ENCODE data around the gene BANP. TPM values are rescaled to one million over a fixed set of nuclear protein-coding genes. Genes with fewer than 3 reads are reported as not detected.
"Not testable (repeated sequence)": the region's sequence is repeated elsewhere in the genome, so short reads cannot be mapped to it uniquely, and the experiment has no call there.

The BANP gene
- total RNA-seq, 1 experiment from 2014 or later: 22.8 TPM

DNA sequence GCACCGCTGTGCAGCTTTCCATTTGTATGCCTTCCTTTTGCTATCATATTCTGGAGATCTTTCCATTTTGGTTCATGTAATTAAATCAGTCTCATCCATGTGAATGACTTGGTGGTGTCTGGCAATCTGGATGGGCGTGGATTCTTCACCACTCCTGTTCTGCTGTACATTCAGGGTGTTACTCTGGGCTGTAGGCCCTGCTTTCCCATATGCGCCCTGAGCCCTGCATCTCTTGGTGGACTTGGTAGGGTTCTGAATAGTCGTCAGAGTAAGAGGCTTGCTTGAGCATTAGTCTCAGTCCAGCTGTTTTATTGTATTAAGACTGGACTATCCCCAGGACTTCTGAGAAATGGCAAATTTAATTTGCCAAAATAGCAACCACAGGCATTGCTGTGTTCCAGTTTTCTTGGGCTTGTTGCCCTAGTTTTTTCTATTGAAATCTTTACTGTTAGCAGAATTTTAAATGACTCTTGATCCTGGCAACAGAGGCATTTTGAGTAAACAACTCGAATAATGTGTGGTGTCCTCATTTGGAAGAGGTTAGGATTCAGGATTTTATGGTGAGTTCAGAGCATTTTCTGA, 14.9 kb downstream of the BANP start:
- no peak for DNase-seq (ENCODE audit: low spot score)

DNA sequence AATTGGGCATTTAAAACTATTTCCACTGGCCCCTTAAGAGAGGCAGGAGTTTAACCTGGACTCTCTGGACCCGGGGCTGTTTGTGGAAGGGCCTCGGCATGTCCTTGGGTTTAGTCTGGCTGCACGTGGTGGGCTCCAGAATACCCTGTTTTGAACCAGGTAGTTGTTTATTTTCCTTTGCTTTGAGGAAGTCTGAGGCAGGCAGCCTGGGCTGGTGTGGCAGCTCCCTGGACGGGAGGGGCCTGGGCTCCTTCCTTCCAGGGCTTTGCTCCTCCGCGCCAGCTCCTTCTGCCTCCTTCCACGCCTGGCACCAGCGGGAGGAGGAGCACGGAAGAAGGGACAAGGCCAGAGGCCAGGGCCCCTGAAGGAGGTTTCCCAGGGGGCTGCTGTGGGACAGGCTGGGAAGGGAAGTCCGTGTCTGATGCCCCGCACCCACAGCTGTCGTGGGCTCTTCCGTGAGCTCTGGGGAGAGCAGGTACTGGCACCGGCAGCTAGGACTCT, 15.5 kb downstream of the BANP start:
- DNase-seq (ENCODE audit: low spot score): peak; percentile 16

DNA sequence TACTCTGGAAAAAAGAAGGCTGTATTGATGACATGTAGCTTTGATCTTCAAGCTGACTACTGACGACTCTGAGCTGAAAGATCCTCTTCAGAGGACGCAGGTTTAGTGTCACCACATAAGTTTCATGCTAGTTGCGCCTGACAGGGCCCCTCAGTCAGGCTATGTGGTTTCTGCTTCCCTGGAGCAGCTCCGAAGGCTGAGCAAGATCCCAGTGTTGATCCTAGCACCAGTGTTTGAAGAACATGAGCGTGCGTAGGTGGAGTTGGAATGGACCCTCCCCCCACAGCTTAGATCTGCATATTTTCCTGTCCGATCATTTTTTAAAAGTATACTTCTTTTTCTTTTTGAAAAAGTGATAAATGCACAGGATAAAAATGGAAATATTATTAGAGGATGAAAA, 17.3 kb downstream of the BANP start:
- DNase-seq (ENCODE audit: low spot score): no peak

DNA sequence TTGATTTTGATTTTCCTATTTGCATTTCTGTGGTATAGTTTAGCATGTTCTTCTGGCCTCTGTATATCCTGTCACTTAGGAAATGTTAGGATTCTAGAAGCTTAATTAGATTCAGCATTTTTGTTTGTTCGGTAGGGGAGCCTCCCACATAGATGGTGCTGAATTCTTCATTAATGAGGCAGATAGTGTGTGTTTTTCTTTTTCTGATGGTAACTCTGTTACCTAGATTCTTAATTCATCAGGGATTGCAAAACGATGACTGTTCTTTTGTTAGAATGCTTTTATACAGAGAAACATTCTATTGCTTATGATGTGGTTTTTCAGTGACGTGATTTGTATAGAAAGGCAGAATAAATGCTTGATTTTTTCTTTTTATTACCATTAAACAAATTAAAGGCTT, 19.0 kb downstream of the BANP start:
- DNase-seq (ENCODE audit: low spot score): no peak

DNA sequence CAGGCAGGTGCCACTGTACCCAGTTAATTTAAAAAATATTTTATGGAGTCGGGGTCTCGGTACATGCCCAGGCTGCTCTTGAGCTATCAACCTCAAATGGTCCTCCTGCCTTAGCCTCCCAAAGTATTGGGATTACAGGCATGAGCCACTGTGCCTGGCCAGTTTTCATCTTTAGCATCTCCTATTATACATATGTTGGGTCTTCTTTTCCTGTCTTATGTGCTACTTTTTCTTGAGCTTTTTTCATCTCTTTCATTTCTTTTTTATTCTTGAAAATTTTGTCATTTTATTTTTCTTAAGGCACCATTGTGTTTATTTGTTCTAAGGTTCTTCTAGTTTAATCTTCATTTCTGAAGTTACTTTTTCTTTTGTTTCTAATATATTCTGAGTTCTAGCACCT, 20.7 kb downstream of the BANP start:
- DNase-seq (ENCODE audit: low spot score): no peak

DNA sequence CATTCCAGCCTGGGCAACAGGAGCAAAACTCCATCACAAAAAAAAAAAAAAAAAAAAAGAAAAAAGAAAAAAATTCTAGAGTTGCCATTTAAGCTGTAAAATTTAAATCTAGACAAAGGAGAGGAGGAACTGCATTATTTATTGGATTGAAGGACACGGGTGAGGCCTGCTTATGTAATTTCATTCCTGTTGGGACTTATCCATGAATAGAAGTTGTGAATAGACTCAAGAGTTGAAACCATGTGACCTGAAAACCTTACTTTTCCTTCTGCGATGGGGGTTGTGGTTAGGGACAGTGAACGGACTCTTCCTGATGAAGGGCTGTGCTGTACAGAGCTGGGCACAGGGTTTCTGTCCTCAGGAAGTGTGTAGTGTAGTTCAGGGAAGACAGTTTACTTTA, 22.5 kb downstream of the BANP start:
- no peak for DNase-seq (ENCODE audit: low spot score)

DNA sequence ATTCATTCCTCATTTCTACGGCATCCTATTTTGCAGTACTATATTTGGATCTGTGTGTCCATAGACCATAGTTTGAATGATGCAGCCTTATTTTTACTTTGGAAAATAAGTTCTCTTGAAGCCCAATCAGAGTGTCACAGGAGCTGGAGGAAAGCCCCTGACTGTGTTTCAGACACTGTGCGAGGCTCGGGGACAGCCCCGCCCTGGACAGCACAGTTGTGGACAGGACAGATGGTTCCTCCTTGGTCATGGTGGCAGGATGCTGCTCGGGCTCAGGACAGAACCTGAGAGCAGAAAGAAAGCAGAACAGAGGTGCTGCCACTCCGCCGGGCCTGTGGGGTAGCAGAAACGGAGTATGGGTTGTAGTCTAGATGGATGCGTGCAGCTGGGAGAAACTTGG, 22.9 kb downstream of the BANP start:
- DNase-seq (ENCODE audit: low spot score): no peak

DNA sequence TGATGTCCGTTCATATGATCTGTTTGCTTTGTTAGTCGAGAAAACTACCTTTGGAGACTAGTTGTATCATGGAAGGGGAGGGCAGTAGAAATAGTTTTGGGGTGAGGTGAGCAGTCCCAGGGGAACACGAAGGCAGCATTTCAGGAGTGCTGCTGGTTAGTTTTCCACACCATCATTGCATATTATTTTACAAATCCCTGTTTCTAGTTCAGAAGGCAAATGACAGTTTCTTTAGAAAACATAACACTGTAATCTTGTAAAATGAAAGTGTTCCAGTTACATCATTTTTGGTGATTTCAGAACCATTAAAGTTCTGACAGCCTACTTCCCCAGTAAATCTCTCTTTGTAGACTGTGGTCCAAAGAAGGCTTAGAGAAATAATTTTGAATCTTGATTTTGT, 25.4 kb downstream of the BANP start:
- DNase-seq (ENCODE audit: low spot score): no peak

DNA sequence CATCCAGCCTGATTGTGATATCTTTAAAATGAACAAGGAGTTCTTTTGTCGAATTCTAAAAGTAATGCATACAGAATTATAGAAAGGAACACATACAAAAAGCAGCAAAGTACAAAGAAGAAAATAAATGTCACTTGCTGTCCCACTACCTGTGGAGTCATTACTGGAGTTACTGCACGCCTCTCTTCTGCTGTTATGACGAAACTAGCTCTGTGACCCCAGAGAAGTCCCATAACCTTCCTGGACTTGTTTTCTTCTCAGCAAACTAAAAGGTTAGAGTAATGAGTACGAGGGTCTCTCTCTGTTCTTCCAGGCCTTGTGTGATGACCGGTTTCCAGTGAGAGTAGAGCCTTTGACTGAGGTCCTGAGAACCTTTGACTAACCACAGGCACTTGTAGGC, 26.9 kb downstream of the BANP start:
- DNase-seq (ENCODE audit: low spot score): no peak

DNA sequence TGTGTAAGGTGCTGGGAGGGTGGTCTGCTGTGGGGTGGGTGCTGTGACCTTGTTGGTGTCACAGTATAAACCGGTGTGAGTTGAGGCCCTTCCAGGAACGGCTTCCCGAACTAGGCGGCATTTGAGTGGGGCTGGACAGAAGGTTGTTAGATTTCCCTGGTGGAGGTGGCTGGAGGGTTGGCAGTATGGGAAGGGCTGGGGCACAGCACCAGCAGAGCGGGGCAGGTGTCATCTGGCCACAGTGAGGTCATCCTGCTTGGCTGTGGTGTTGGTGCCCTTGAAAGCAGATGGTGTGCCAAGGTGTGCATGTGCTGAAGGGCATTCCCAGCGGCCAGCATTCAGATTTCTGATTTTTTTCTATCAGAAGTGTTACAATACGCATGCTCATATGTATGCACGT, 28.1 kb downstream of the BANP start:
- DNase-seq (ENCODE audit: low spot score): no peak

DNA sequence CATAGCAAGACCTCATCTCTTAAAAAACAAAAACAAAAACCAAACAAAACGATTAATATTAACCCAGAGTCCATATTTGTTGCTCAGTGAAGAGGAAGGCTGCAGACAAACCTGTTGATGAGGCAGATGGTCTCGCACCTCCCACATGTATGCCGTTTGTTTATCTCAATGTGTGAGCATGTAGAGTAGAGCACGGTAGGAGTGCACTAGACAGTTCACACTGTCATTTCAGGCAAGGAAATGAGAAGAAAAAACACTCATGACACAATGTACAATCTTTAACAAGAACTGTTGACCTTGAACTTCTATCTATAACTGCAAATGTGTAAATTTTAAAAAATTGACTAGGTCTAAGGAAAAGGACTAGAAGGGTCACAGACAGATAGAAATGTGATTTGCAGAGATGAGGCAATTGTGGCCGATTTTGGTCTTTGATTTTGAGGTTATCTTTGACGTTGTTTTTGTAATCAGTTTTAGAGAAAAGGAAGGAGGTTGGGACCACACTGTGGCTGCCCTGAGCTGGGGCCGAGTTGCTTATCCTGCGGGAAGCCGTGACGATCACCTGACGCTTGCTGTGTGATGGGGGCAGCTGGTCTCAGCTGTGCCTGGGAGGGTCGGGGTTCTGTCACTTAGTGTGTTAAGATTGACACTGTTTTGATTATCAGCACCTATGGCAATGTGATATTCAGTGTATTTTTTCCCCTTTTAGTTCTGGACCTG, 28.8 kb downstream of the BANP start:
- not testable (repeated sequence) for DNase-seq (ENCODE audit: low spot score)

DNA sequence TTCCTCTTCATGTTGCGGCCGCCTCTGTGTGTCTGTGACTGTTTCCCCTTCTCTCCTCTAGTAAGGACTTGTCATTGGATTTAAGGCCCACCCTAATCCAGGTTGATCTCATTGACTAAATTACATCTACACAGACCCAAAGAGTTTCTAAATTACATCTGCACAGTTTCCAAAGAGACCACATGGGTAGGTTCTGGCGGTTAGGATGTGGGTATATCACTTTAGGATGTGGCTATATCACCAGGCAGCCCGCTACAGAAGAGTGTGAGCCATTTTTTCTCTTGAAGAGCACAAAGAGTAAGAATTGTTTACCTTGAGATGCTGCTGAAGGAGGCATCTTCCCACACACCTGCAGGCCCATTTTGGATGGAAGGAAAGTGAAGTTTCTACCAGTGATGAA, 30.1 kb downstream of the BANP start:
- not testable (repeated sequence) for DNase-seq (ENCODE audit: low spot score)

DNA sequence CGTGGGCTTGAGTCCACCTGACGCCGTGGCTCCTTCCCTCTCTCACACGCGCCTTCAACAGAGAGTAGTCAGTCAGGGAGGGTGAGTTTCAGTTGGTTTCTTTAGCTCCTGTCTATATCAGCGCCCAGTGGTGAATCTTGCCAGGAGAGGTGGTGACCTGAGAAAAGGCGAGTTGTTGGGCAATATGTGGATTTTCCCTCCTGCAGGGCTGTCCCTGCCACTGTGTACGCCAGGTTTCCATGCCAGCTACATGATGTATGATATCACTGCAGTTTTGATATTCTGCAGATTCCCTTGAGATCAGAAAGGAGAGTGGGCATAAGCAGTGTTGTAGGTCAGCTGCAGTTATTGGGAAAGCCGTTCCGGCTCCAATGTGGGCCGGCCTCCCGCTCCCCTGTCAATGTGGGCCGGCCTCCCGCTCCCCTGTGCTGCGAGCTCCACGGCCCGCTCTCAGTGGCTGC, 31.4 kb downstream of the BANP start:
- DNase-seq (ENCODE audit: low spot score): no peak

DNA sequence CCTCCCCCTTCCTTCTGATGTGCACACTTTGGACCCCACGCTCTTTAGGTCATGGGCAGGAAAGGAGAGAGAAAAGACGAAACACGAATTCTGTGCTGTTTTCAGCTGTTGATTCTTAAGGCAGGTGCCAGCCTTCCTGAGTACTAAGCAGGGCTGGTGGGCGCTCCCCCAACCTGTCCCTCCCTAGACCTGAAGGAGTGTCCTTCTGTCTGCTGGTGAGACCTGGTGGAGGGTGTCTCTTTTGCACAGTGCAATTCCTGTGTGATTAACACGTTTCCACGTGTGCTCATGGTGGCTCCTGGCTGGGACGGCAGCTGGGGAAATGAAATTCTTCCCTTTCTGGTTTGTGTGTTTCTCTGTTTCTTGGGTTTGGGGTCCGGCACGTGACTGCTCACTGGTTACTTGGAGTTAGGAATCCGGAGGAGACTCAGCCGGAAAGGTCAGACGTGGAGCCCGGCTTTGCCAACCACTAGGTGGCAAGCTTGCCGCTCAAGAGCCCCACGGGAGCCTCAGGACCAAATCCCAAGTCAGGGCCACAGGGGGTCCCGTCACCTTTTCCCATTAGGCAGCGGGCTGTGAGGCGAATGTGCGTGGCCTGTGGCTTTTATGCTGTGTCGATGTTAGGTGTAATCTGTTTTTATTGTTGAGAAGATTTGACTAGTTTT, 32.0 kb downstream of the BANP start:
- peak; percentile 20 for DNase-seq (ENCODE audit: low spot score)

DNA sequence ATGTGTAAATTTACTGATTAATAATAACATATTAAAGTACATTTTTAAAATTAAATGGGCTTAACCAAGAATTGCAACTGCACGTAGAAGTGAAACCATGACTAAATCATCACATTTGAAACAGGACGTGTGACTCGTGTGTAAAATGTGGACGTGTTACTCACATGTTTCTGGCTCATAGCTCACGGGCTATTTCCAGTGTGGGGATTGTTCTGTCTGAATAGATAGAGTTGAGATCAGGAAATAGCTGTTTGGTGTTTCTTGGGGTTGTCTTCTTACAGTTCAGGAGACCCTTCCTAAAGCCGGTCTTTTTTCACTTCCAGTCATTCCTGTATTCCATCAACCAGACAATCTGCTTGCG, 32.5 kb downstream of the BANP start:
- not testable (repeated sequence) for DNase-seq (ENCODE audit: low spot score)

DNA sequence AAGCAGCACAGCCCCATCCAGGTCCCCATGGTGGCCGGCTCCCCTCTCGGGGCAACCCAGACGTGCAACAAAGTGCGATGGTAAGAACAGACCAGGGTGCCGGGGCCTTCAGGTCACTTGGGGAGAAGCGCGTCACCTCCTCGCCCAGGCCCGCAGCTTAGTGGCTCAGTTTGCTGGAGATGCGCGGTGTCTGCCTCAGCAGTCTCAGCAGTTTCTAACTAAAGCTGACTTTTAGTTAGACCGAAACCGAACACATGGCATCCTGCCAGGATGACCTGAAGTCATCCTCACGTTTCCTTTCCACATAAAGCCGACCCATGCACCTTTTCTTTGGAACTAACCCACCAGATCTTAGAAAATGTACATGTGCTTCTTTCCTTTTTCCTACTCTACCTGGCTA, 32.9 kb downstream of the BANP start:
- DNase-seq (ENCODE audit: low spot score): not testable (repeated sequence)

DNA sequence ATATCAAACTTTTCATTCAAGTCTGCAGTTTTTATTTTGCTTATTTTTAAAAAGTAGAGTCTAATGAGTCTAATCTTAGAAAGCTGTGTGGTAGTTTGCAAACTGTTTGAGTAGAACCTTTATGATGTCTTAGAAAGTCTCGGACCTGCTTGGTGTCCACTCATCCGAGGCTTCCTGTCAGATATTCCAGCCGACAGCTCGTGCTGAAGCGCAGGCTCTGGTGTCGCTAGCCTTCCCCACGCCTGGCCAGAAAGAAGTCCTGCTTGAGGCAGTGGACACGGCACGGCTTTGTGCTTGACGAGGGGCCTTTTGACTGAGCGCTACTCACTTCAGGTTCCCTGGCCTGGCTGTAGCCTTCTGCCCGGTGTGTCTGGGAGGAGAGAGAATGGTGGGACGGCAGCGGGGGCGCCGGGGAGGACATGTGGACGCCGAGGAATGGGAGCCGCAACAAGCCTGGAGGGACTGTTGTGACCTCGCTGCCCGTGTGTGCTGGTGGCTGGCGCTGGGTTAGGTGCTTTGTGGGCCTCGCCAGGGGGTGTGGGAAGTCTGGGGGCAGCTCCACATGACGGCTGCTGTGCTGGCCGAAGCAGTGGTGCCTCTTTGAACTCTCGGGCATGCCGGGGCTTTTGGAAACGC, 33.5 kb downstream of the BANP start:
- DNase-seq (ENCODE audit: low spot score): no peak

DNA sequence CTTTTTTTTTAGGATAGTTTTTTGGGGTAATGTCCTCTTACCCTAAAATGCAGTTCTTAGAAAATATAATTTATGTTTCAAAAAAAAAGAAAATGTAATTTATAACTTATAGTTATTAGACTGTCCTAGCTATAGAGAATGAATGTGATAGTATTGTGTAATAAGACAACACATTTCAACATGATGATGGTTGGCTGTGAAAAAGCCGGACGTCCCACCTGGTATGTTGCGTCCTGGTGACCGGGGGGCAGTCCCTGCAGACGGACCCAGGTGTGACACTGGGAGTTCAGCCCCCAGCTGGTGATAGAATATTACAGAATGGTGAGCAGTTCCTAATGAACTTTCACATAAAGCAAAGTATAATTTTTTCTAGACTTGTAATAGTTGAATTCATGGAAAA, 34.3 kb downstream of the BANP start:
- not testable (repeated sequence) for DNase-seq (ENCODE audit: low spot score)

DNA sequence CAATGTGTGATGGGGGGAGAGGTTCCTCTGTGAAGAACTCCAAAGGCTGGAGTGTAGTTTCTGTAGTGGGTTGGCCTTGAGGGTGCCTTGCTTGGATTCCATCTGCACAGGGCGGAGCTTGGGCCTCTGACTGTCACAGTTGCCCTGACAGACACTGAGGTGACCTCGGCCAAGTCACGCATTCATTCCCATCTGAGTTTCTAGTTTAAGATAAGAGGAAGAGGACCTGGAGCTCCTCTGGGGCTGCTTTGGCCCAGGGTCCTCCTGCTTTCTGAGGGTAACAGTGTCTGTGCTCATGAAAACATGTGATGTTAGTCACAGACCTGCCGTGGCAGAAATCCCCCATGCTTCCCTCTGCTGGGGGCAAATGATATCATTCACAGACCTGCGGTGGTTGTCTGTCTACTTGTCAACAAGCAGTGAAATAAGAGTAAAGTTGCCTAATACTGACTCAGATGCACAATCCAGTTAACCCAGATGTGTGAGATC, 35.2 kb downstream of the BANP start:
- DNase-seq (ENCODE audit: low spot score): not testable (repeated sequence)

DNA sequence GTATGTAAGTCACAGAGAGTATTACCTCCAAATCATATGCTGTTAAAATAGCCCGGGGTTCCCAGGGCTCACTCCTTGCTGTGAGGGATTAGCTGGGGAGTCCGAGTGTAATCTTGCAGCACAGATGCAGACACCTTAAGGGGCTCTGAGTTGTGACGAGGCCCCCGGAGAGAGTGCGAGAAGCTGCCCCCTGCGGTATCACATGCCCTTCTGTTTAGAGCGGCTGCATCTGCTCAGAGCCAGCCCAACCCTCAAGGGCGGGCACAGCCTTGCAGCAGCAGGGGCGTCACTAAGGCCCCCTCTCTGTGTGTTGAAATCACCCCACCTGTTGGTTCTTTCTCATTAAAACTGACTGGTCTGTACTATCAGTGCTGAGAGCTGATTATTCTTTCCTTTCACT, 37.4 kb downstream of the BANP start:
- not testable (repeated sequence) for DNase-seq (ENCODE audit: low spot score)

DNA sequence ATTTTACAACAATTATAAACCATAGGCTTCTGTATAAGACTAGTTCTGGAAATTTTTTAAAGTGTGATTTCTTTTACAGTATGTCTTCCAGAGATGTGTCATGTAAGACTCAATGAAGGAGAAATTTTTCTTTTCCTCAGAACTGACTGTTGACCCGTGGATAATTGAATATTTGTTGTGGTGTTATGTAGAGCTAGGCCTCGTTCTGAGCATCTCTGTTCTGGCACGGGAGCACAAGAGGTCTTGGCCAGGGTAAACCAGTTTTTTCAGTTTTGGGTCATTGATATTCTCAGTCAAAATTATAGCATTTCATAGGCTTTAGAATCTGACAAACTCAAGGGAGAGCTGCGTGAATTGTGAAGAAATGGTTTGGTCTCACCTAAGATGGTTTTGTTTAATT, 39.0 kb downstream of the BANP start:
- not testable (repeated sequence) for DNase-seq (ENCODE audit: low spot score)

DNA sequence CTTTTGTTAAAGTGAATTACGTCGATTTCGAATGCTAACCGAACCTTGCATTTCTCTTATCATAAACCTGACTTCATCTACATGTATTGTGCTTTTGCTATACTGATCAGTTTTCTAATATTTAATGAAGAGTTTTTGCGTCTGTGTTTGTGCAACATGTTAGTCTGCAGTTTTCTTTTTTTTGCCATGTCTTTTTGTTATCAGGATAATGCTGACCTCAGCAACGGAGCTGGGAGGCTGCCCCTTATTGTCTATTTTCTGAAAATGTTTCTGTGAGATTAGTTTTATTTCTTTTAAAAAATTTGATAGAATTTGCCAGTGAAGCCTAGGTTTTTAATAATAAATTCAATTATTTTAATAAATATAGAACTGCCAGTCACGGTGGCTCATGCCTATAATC, 40.9 kb downstream of the BANP start:
- not testable (repeated sequence) for DNase-seq (ENCODE audit: low spot score)
